GM10266 (cell line): Measurements from ENCODE around the gene ZNF134.

Experiments used
- DNase-seq: peaks from one replicate; pipeline ENCODE4 v3.0.0; 2012; ENCODE audit errors: extremely low spot score
- TF ChIP-seq, protein P1 (sequence below): IDR thresholded peaks from 2 replicates; pipeline ENCODE4 v1.5.1; 2012; ENCODE audit warnings: mild to moderate bottlenecking, low read depth; ENCODE audit not compliant: control insufficient read depth, insufficient read depth; ENCODE audit errors: missing control alignments

The ZNF134 gene

DNA sequence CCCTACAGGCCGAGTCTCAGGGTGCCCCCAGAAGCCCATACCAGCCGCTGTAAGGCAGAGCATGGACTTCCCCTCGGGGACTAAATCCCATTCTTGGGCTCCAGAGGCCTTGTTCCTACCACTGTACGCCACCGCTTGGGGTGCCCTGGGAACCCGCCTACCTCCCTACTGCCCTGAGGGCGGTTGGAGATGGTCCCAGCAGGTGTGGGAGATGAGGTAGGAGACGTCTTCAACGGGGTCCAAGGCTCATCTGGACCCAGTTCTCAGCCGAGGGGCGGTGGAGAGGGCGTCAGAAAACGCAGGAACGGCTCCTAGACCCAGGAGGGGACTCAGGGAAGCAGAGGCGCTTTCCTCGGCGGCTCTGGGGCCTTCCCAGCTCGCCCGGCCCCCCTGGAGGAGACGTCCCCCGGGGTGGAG, 30.9 kb upstream of the ZNF134 start:
- TF ChIP-seq, protein P1, sequence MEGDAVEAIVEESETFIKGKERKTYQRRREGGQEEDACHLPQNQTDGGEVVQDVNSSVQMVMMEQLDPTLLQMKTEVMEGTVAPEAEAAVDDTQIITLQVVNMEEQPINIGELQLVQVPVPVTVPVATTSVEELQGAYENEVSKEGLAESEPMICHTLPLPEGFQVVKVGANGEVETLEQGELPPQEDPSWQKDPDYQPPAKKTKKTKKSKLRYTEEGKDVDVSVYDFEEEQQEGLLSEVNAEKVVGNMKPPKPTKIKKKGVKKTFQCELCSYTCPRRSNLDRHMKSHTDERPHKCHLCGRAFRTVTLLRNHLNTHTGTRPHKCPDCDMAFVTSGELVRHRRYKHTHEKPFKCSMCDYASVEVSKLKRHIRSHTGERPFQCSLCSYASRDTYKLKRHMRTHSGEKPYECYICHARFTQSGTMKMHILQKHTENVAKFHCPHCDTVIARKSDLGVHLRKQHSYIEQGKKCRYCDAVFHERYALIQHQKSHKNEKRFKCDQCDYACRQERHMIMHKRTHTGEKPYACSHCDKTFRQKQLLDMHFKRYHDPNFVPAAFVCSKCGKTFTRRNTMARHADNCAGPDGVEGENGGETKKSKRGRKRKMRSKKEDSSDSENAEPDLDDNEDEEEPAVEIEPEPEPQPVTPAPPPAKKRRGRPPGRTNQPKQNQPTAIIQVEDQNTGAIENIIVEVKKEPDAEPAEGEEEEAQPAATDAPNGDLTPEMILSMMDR = no peak
- DNase-seq = no peak

DNA sequence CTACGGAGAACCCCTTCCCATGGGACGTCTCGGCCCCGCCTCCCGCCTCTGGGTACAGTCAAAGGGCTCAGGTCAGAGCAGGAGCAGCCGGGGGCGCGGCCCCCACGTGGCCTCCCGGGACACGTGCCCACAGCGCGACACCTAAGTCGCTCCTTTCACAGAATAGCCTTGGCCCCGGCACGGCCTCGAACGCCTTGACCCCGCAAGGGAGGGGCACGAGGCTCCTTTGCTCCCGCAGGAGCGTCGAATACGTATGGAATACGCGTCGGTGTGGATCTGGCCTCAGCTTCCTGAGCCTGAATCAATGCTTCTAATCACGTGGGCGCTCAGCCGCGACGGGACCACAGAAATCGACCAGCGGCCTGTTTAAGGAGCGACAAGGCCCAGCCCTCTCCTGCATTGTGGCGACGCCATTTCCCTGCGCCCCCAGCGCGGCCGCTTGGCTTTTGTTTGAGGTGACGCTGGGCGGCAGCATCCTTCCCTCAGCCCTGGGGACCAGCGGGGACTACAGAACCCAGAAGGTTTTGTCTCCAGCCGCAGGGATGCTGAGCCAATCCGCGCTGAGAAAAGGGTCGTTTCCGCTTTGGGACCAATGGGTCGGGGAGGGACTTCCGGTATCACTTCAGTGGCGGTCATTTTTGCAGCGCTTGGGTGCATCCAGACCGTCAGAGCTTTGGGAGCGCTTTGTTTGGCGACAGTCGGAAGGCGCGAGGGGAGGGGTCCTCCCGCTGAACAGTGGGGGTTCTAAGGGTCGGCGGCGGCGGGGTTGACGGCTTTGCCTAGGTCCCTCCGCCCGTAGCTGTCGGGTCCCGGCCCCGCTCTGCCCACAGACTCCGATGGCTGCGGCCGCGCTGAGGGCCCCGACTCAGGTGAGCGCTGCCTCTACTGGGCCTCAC, 30.3 kb upstream of the ZNF134 start, which contains the start of gene ZIK1:
ZIK1 (plus strand) TSS at position 625 of the 896 bp plus-strand sequence; CDS start at position 837, 212 bp downstream.
- TF ChIP-seq, protein P1 = no peak
- DNase-seq = peak; percentile 94

- no peak for DNase-seq
- TF ChIP-seq, protein P1 = no peak
Observed at GRCh38 chr19:57587529-57587928, 26.5 kb upstream of the ZNF134 start.

GRCh38 chr19:57599377-57599760, 14.7 kb upstream of the ZNF134 start:
- TF ChIP-seq, protein P1 = no peak
- no peak for DNase-seq

GRCh38 chr19:57599761-57600383, 14.2 kb upstream of the ZNF134 start, which contains the start of gene ZNF530:
ZNF530 (plus strand) TSS chr19:57599885; CDS start chr19:57604346, 4,461 bp downstream.
- peak; percentile 91 for DNase-seq
- TF ChIP-seq, protein P1 = no peak

DNA sequence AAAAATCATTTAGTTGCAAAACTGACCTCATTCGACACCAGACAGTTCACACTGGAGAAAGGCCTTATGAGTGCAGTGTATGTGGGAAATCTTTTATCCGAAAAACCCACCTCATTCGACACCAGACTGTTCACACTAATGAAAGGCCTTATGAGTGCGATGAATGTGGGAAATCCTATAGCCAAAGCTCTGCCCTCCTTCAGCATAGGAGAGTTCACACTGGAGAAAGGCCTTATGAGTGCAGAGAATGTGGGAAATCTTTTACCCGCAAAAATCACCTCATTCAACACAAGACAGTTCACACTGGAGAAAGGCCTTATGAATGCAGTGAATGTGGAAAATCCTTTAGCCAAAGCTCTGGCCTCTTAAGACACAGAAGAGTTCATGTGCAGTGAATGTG, 7.1 kb upstream of the ZNF134 start:
- no peak for DNase-seq
- TF ChIP-seq, protein P1 = no peak
